ENCODE results near the gene AP4E1.

DNA sequence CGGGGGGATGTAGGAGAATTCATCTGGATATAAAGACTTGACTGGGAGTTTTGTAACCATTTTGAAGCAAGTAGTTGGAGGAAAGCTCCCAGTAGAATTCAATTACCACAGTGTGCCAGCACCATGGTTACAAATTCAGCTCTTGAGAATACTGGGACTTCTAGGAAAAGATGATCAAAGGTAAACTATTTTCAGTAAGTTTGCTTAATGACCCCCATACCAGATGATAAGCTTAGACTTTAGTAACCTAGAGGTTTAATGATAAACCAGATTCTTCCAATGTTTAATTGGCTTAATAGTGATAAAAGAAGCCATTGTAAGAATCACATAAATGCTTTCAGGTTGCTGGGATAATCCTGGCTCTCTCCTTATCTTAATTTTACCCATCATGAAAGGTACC is 22.3 kb downstream of the AP4E1 start:
- TF ChIP-seq, protein P1, sequence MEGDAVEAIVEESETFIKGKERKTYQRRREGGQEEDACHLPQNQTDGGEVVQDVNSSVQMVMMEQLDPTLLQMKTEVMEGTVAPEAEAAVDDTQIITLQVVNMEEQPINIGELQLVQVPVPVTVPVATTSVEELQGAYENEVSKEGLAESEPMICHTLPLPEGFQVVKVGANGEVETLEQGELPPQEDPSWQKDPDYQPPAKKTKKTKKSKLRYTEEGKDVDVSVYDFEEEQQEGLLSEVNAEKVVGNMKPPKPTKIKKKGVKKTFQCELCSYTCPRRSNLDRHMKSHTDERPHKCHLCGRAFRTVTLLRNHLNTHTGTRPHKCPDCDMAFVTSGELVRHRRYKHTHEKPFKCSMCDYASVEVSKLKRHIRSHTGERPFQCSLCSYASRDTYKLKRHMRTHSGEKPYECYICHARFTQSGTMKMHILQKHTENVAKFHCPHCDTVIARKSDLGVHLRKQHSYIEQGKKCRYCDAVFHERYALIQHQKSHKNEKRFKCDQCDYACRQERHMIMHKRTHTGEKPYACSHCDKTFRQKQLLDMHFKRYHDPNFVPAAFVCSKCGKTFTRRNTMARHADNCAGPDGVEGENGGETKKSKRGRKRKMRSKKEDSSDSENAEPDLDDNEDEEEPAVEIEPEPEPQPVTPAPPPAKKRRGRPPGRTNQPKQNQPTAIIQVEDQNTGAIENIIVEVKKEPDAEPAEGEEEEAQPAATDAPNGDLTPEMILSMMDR (IDR thresholded peaks at IDR 0.05) = no peak
- TF ChIP-seq POLR2A (IDR thresholded peaks at IDR 0.05) = no peak
